SK-N-SH treated with all-trans-retinoic acid at 6 μM for 48 hours (cell line): Measurements from ENCODE around the gene AMZ1.

Experiments
- BACH2 ChIP-seq: fragments of 250-450 bp; sonication (Bioruptor Pico); IDR thresholded peaks from 2 replicates; pipeline ENCODE4 v1.9.0; 2021; ENCODE audit warnings: mild to moderate bottlenecking, borderline replicate concordance
- SNAI2 ChIP-seq: fragments of 250-450 bp; sonication (Bioruptor Pico); IDR thresholded peaks from 2 replicates; pipeline ENCODE4 v1.5.0; 2020; ENCODE audit warnings: mild to moderate bottlenecking, moderate library complexity
- ZFP3 ChIP-seq: fragments of 250-450 bp; sonication (Bioruptor Pico); IDR thresholded peaks from 2 replicates; pipeline ENCODE4 v1.5.0; 2020; ENCODE audit warnings: mild to moderate bottlenecking, moderate library complexity
- ZFP30 ChIP-seq: fragments of 450-650 bp; formaldehyde crosslinking; IDR thresholded peaks from 2 replicates; pipeline ENCODE4 v1.5.0; 2022; ENCODE audit warnings: mild to moderate bottlenecking, moderate library complexity

GRCh38 chr7:2718296-2718965 lies 30.4 kb downstream of the AMZ1 start:
- TF ChIP-seq SNAI2 (no peak), ZFP3 (no peak), ZFP30 (CRISPR knock-in tag) (no peak), BACH2 (no peak)
